HepG2 (cell line): ENCODE results near the gene RBCK1. TPM values are rescaled to one million over a fixed set of nuclear protein-coding genes. Genes with fewer than 3 reads are reported as not detected.
A peak's percentile ranks its signal among the peaks of the same experiment; 100 is the strongest.

Experiments
- AHR ChIP-seq: IDR thresholded peaks from 2 replicates; pipeline ENCODE4 v1.6.1; 2018; ENCODE audit warnings: missing genetic modification reagents, missing compliant biosample characterization
- AKNA ChIP-seq: sonication (generic); formaldehyde crosslinking; IDR thresholded peaks from 2 replicates; pipeline ENCODE4 v1.4.0; 2020; ENCODE audit warnings: missing genetic modification reagents, borderline replicate concordance
- BRCA1 ChIP-seq: sonication (generic); formaldehyde crosslinking; IDR thresholded peaks from 2 replicates; pipeline ENCODE4 v1.4.0; 2020; ENCODE audit warnings: missing genetic modification reagents
- BRF2 ChIP-seq: sonication (generic); formaldehyde crosslinking; IDR thresholded peaks from 2 replicates; pipeline ENCODE4 v1.8.1; 2022; ENCODE audit warnings: mild to moderate bottlenecking, missing genetic modification reagents
- ETS1 ChIP-seq: sonication (generic); formaldehyde crosslinking; IDR thresholded peaks from 2 replicates; pipeline ENCODE4 v1.4.0; 2020; ENCODE audit warnings: missing genetic modification reagents
- GABPB1 ChIP-seq: IDR thresholded peaks from 2 replicates; pipeline ENCODE4 v1.6.1; 2016; ENCODE audit warnings: mild to moderate bottlenecking, missing genetic modification reagents, moderate library complexity, missing compliant biosample characterization
- GPN1 ChIP-seq: sonication (generic); formaldehyde crosslinking; IDR thresholded peaks from 2 replicates; pipeline ENCODE4 v1.5.1; 2020; ENCODE audit warnings: missing genetic modification reagents, borderline replicate concordance
- HIVEP1 ChIP-seq: sonication (generic); formaldehyde crosslinking; IDR thresholded peaks from 2 replicates; pipeline ENCODE4 v1.4.0; 2020; ENCODE audit warnings: mild to moderate bottlenecking, missing genetic modification reagents
- HOXA3 ChIP-seq: sonication (generic); formaldehyde crosslinking; IDR thresholded peaks from 2 replicates; pipeline ENCODE4 v1.5.0; 2020; ENCODE audit warnings: missing genetic modification reagents
- IRF2 ChIP-seq: IDR thresholded peaks from 2 replicates; pipeline ENCODE4 v1.6.1; 2018; ENCODE audit warnings: missing genetic modification reagents, missing compliant biosample characterization
- KDM3A ChIP-seq: IDR thresholded peaks from 2 replicates; pipeline ENCODE4 v1.6.1; 2018; ENCODE audit warnings: low read depth, missing compliant biosample characterization
- MAFF ChIP-seq: IDR thresholded peaks from 2 replicates; pipeline ENCODE4 v1.6.1; 2011; ENCODE audit warnings: low read depth, low read length, improper control_type of control experiment
- MED13 ChIP-seq: sonication (generic); formaldehyde crosslinking; IDR thresholded peaks from 2 replicates; pipeline ENCODE4 v1.5.0; 2020; ENCODE audit warnings: missing genetic modification reagents
- NKX3-1 ChIP-seq: sonication (generic); formaldehyde crosslinking; IDR thresholded peaks from 2 replicates; pipeline ENCODE4 v1.5.0; 2020; ENCODE audit warnings: missing genetic modification reagents
- NR3C1 ChIP-seq: sonication (generic); formaldehyde crosslinking; IDR thresholded peaks from 2 replicates; pipeline ENCODE4 v1.4.0; 2020; ENCODE audit warnings: missing genetic modification reagents
- RARA ChIP-seq: IDR thresholded peaks from 2 replicates; pipeline ENCODE4 v1.6.1; 2016; ENCODE audit warnings: missing genetic modification reagents, missing compliant biosample characterization
- SAFB2 ChIP-seq: sonication (generic); formaldehyde crosslinking; IDR thresholded peaks from 2 replicates; pipeline ENCODE4 v1.5.1; 2020; ENCODE audit warnings: missing genetic modification reagents, low read depth, mild to moderate bottlenecking, borderline replicate concordance
- SNRNP70 ChIP-seq: fragments of 200-400 bp; formaldehyde crosslinking; IDR thresholded peaks from 2 replicates; pipeline ENCODE4 v1.6.1; 2017; ENCODE audit warnings: mild to moderate bottlenecking, low read depth, low read length, moderate library complexity
- SRF ChIP-seq: IDR thresholded peaks from 2 replicates; pipeline ENCODE4 v1.6.1; 2011; ENCODE audit warnings: mild to moderate bottlenecking, low read depth, low read length, moderate library complexity
- TEAD3 ChIP-seq: optimal IDR thresholded peaks from 2 replicates; pipeline ENCODE3; 2016; ENCODE audit warnings: borderline replicate concordance
- ZNF121 ChIP-seq: sonication (generic); formaldehyde crosslinking; IDR thresholded peaks from 2 replicates; pipeline ENCODE4 v1.5.0; 2020; ENCODE audit warnings: mild to moderate bottlenecking, missing genetic modification reagents
- ZNF530 ChIP-seq: sonication (generic); formaldehyde crosslinking; IDR thresholded peaks from 2 replicates; pipeline ENCODE4 v1.5.0; 2020; ENCODE audit warnings: low read depth, mild to moderate bottlenecking, missing genetic modification reagents
- ZNF546 ChIP-seq: sonication (generic); formaldehyde crosslinking; conservative IDR thresholded peaks from 2 replicates; pipeline ENCODE4 v1.8.1; 2023; ENCODE audit warnings: mild to moderate bottlenecking, missing genetic modification reagents
- ZNF704 ChIP-seq: sonication (generic); formaldehyde crosslinking; IDR thresholded peaks from 2 replicates; pipeline ENCODE4 v1.8.1; 2023; ENCODE audit warnings: mild to moderate bottlenecking, inconsistent platforms, moderate library complexity, missing genetic modification reagents, borderline replicate concordance
- polyA plus RNA-seq, 8 experiments: library from polyadenylated mRNA; depleted of rRNA in 3 of 8; stranded (reverse) in 7 of 8; unstranded in 1 of 8; fragments of >200 nt; fragmentation: Illumina TruSeq in 4 of 8; extraction: Trizol in 4 of 8; gene quantifications; 2 replicates each; pipeline versions ENCODE4 v1.2.1 to v1.2.3, GENCODE V29; 2011 to 2016; ENCODE audit warnings: low read depth in 4 of 8, missing spikeins in 1 of 8, mixed read lengths in 1 of 8; ENCODE audit not compliant: insufficient read depth in 1 of 8
- total RNA-seq, 5 experiments: library from RNA; depleted of rRNA; stranded (reverse); fragments of >200 nt; fragmentation: Illumina TruSeq; extraction: Trizol; gene quantifications; 2 replicates each; pipeline ENCODE4 v1.2.3, GENCODE V29; 2016; ENCODE audit warnings: low read depth in 1 of 5

Gene RBCK1
- total and polyA plus RNA-seq, 2 of the 13 experiments (the other 11 are each of a cell fraction or from before 2014, with no cell fraction given) = 149 to 215 TPM

GRCh38 chr20:363319-364078, 44.6 kb upstream of the RBCK1 start (continued):
- TF ChIP-seq MED13 (CRISPR knock-in tag) (no peak), NKX3-1 (CRISPR knock-in tag) (no peak), ZNF530 (CRISPR knock-in tag) (no peak), SAFB2 (CRISPR knock-in tag) (no peak), SRF (no peak), ZNF704 (CRISPR knock-in tag) (no peak), BRF2 (CRISPR knock-in tag) (no peak), RARA (CRISPR knock-in tag) (no peak; the same call in 1 of the 2 replicates), MAFF (no peak), GPN1 (no peak), GABPB1 (CRISPR knock-in tag) (peak; percentile 40), AKNA (CRISPR knock-in tag) (no peak), ZNF121 (CRISPR knock-in tag) (no peak), HOXA3 (peak; percentile 21; the same call in 1 of the 2 replicates), TEAD3 (CRISPR knock-in tag) (peak; percentile 5), ETS1 (CRISPR knock-in tag) (no peak), NR3C1 (CRISPR knock-in tag) (no peak), KDM3A (CRISPR knock-in tag) (no peak), BRCA1 (CRISPR knock-in tag) (no peak), AHR (CRISPR knock-in tag) (no peak; the same call in 1 of the 2 replicates), HIVEP1 (CRISPR knock-in tag) (no peak; the same call in 1 of the 2 replicates), ZNF546 (CRISPR knock-in tag) (no peak), IRF2 (CRISPR knock-in tag) (peak; percentile 8; the same call in 1 of the 2 replicates), SNRNP70 (no peak)
